Suppressor macrophage (primary cell): Measurements from ENCODE around the gene CARD9.
A peak's percentile ranks its signal among the peaks of the same experiment; 100 is the strongest.

Source experiments
- DNase-seq, 4 experiments: peaks; one replicate each; pipeline ENCODE4 v3.0.0-alpha.2; 2020 to 2022

The CARD9 gene

DNA sequence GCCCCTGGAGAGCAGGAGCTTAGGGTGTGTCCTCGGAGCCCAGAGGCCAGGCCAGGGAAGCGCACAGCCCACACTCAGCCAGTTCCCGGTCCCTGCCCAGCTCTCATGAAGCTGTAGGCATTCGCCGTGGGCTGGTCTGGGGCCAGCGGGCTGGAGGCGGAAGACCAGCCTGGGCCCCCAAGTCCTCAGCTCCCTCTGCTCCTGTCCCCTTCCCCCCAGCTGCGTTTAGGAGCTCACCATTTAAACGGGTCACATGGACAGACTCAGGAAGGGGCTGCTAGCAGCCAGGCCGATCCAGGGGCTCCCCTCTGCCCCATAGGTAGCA, 27.4 kb downstream of the CARD9 start:
- no peak for DNase-seq

- peak in 3 of 4 experiments; percentile 15 to 46 (median 22) for DNase-seq
Observed at GRCh38 chr9:136345281-136346156, 27.9 kb downstream of the CARD9 start.

DNA sequence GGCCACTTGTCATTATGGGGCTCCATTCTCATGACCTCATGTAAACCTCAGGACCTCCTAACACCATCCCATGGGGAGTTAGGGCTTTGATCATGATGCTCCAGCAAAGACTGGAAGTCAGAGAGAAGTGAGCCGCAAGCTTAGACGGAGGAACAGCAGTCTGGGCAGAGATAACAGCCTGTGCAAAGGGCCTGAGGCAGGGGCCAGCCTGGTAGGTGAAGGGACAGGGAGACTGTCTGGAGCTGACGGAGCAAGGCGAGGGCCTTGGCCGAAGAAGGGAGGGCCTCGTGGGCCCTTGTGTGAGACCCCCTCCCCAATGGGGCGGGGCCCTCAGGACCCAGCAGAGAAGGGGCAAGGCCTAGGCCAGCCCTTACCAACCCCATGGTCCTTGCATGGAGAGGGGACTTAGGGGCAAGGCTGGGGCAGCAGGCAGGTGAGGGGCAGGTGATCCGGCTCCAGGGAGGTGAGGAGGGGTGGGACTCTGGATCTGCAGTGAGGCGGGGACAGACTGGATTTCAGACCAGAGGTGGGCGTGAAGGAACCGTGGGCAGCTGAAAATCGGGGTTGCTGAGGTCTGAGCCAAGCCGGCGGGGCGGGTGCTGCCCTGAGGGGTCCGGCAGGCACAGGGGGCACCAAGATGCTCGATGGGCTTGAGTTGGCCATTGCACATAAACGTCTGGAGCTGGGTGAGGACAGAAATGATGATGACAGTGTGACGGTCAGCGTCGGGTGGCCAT, 28.8 kb downstream of the CARD9 start:
- no peak for DNase-seq

GRCh38 chr9:136343884-136344269, 29.6 kb downstream of the CARD9 start:
- DNase-seq, result no peak

GRCh38 chr9:136343121-136343883, 30.2 kb downstream of the CARD9 start:
- DNase-seq, result no peak

- DNase-seq, result peak; percentile 76 to 87 (median 84)
Observed at GRCh38 chr9:136342181-136343120, 31.0 kb downstream of the CARD9 start.

GRCh38 chr9:136341769-136342168, 31.7 kb downstream of the CARD9 start:
- DNase-seq, result no peak

- DNase-seq, result no peak
Observed at GRCh38 chr9:136341042-136341655, 32.3 kb downstream of the CARD9 start.

- DNase-seq, result no peak
Observed at GRCh38 chr9:136340356-136341041, 33.0 kb downstream of the CARD9 start.

DNA sequence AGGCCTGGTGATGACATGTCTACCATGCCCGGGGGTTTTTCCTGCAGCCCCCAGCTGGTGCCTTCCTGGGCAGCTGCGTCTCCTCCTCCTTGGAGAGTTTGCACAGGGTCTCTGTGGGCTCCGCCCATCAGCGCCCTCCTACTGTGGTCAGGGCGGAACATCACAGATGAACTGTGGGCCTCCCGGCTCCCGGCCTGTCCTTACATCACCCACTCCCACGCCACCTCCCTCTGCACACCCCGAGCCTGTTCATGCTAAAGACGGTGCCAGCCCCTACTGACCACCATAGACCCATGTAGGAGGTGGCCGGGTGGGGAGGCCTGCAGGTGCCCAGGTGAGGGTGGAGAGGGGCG, 33.5 kb downstream of the CARD9 start:
- no peak for DNase-seq

DNA sequence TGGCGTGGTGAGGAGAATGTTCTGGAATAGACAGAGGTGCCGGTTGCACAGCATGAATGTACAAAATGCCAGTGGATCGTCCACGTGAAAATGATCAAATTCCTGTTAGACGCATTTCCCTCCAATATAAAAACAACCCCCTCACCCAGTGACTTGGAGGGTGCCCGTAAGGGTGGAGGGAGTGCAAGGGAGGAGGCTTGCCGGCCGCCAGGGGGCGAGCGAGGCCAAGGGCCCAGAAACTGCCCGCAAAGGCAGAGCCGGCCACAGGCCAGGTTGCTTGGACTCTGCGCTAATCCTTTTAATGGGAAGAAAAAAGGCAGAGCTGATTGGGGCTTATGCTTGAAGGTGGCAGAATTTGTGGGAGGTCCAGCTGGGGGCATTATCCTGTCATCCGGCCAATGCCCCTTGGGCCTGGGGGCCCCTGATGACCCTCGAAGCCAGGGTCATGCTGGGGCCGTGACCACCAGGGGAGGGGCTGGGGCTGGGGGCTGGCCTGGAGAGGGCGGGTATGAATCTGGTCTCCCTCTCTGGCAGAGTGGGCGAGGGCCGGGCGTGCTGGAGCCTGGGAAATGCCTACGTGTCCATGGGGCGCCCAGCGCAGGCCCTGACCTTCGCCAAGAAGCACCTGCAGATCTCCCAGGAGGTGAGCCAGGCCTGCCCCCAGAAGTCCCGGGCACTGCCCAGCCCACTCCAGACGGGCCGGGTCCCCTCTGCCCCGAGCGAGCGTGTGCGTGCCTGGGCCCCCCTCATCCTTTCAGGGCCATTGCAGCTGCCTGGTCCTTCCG, 34.1 kb downstream of the CARD9 start:
- peak; percentile 69 to 91 (median 80) for DNase-seq

DNA sequence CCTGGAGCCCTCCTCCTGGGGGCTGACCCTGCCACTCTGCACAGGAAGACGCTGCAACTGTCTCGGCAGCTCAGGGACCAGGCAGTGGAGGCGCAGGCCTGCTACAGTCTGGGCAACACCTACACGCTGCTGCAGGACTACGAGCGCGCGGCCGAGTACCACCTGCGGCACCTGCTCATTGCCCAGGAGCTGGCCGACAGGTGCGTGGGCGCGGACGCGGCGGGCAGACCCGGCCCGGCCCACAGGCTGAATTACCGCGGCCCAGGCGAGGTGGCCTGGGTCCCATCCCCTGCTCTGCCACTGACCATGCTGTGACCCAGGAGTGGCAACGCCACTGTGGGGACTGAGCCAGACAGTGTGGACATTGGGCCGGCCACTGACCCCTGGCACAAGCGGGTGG, 35.0 kb downstream of the CARD9 start:
- no peak for DNase-seq

GRCh38 chr9:136337416-136338395, 35.8 kb downstream of the CARD9 start:
- DNase-seq, result no peak

- DNase-seq, result no peak
Observed at GRCh38 chr9:136336881-136337280, 36.6 kb downstream of the CARD9 start.

GRCh38 chr9:136336156-136336870, 37.2 kb downstream of the CARD9 start:
- DNase-seq, result no peak

GRCh38 chr9:136335296-136336155, 37.9 kb downstream of the CARD9 start:
- DNase-seq, result no peak

DNA sequence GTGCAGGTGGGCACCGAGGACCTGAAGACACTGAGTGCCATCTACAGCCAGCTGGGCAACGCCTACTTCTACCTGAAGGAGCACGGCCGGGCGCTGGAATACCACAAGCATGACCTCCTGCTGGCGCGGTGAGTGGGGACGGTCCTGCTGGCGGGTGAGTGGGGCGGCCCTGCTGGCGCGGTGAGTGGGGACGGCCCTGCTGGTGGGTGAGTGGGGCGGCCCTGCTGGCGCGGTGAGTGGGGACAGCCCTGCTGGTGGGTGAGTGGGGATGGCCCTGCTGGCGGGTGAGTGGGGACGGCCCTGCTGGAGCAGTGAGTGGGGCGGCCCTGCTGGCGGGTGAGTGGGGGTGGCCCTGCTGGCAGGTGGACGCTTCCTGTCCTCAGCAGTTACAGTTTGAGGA, 38.9 kb downstream of the CARD9 start:
- DNase-seq, result no peak
